GM21423 (cell line): ENCODE data around the gene CCDC92.
"Not testable (repeated sequence)": the region's sequence is repeated elsewhere in the genome, so short reads cannot be mapped to it uniquely, and the experiment has no call there.

Source experiments
- ATAC-seq: cut with Tn5 transposase; IDR thresholded peaks from one replicate; pipeline ENCODE4 v1.9.1; 2021; ENCODE audit warnings: mild to moderate bottlenecking, moderate library complexity; ENCODE audit not compliant: unreplicated experiment

The CCDC92 gene

GRCh38 chr12:123911672-123912409 is 60.8 kb downstream of the CCDC92 start:
- ATAC-seq: not testable (repeated sequence)

- ATAC-seq: no peak
Measured at GRCh38 chr12:123910761-123911193, 61.9 kb downstream of the CCDC92 start.

- ATAC-seq: no peak
Measured at GRCh38 chr12:123910057-123910456, 62.6 kb downstream of the CCDC92 start.

- ATAC-seq: no peak
Measured at GRCh38 chr12:123908884-123909725, 63.5 kb downstream of the CCDC92 start.

- no peak for ATAC-seq
Measured at GRCh38 chr12:123907726-123908476, 64.7 kb downstream of the CCDC92 start.

- ATAC-seq: no peak
Measured at GRCh38 chr12:123906711-123907420, 65.8 kb downstream of the CCDC92 start.

GRCh38 chr12:123905319-123905925 is 67.2 kb downstream of the CCDC92 start:
- ATAC-seq: no peak

GRCh38 chr12:123903301-123904065 is 69.1 kb downstream of the CCDC92 start:
- no peak for ATAC-seq

GRCh38 chr12:123902821-123903220 is 69.8 kb downstream of the CCDC92 start:
- ATAC-seq: no peak

GRCh38 chr12:123900871-123901376 is 71.7 kb downstream of the CCDC92 start:
- no peak for ATAC-seq

GRCh38 chr12:123899368-123899767 is 73.3 kb downstream of the CCDC92 start:
- ATAC-seq: no peak

GRCh38 chr12:123898673-123899072 is 74.0 kb downstream of the CCDC92 start:
- no peak for ATAC-seq

GRCh38 chr12:123897221-123897620 is 75.4 kb downstream of the CCDC92 start:
- ATAC-seq: no peak

GRCh38 chr12:123896767-123897166 is 75.9 kb downstream of the CCDC92 start:
- no peak for ATAC-seq

- no peak for ATAC-seq
Measured at GRCh38 chr12:123895451-123895850, 77.2 kb downstream of the CCDC92 start.

GRCh38 chr12:123894823-123895345 is 77.7 kb downstream of the CCDC92 start:
- no peak for ATAC-seq

GRCh38 chr12:123893276-123893675 is 79.4 kb downstream of the CCDC92 start:
- ATAC-seq: no peak

GRCh38 chr12:123892853-123893252 is 79.8 kb downstream of the CCDC92 start:
- no peak for ATAC-seq

GRCh38 chr12:123892180-123892559 is 80.5 kb downstream of the CCDC92 start:
- no peak for ATAC-seq
